GM19023 (cell line): ENCODE data around the gene SERTM1.

ENCODE experiments used
- ATAC-seq: cut with Tn5 transposase; IDR thresholded peaks from one replicate; pipeline ENCODE4 v1.9.1; 2021; ENCODE audit warnings: mild to moderate bottlenecking, moderate library complexity; ENCODE audit not compliant: unreplicated experiment

Gene SERTM1

DNA sequence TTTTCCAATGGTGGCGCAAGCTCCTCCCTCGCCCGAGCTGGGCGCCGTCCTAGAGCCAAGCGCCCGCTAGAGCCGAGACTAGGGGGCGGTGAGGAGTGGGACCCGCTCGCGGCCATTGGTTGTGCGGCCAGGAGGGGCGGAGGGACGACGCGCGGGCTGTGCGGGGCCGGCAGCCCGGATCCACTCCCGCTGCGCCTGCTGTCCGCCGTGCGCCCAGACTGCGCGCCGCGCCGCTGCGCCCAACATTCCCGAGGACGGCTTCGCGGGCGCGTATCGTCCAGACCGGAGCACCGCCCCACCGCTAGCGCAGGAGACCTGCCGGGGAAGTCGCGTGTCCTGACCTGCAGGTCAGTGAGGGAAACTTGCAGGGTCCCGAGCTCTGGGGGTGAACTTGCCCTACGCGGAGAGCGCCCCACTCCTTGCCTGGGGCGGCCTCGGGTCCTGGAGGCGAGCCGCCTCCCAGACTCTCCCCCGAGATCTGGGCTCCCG is at the start of gene SERTM1:
TSS of gene SERTM1 (plus strand) at position 183 of the 489 bp plus-strand sequence. CDS start 21,059 bp downstream, outside the sequence.
- no peak for ATAC-seq

GRCh38 chr13:36628377-36629056 is 45.3 kb upstream of the SERTM1 start:
- ATAC-seq, result no peak

- ATAC-seq, result no peak
These were observed 44.8 kb upstream of the SERTM1 start for GRCh38 chr13:36629057-36629385.

- ATAC-seq, result no peak
These were observed 43.5 kb upstream of the SERTM1 start for GRCh38 chr13:36630181-36630803.

DNA sequence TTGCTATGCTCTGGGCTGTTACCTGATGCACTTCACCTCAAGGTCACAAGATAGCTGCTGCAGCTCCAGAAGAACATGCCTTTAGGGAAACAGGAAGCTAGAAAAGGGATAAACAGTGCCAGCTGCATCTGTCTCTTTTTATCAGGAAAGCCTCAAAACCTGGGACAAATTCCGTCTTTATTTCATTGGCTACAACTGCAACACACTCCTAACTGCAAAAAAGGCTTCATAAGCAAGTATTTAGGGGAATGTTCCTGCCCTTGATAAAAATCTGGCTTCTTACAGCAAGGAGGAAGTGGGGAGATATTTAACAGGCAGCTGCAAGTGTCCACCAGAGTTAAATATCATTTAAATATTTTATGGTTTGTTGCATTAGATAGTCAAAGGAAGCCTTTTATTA is 34.2 kb upstream of the SERTM1 start:
- ATAC-seq, result no peak

- ATAC-seq, result no peak
These were observed 23.2 kb upstream of the SERTM1 start for GRCh38 chr13:36650611-36651010.

GRCh38 chr13:36665630-36666029 is 8.2 kb upstream of the SERTM1 start:
- no peak for ATAC-seq

GRCh38 chr13:36666477-36667229 is 7.2 kb upstream of the SERTM1 start:
- no peak for ATAC-seq

DNA sequence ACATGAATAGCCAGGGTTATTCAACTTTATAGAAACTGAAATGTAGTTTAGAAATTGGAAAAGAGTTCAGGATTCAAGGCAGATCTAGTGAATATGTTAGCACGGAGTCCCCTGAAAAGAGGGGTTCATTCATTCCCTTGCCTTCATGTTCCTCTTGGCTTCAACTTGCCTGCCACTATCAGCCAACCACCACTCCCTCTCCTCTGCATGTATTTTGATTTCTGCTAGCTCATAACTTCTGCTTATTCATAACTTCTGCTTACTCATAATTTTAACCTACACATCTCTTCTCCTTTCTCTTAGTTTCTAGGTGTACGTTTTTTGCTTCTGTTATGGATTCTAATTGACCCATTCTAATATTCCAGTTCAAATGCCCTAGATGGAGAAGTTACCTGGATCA is 5.5 kb upstream of the SERTM1 start:
- no peak for ATAC-seq

DNA sequence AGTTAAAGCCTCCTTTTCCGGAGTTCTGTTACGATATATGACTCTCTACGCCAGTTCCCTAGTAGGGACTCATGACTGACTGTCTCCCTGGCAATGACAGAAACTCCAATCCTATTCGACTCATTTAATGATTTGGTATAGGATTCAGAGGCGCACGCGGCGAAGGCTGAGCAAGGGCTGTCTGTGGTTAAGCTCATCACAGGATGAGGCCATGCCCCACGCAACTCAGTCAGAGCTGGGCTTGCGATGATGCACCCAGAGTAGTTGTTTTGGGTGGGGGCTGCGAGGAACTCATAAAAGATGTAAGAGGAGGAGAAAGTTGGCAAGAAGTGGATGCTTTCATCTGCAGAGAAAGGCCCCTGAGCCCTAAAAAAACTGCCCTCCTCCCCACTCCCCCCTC is 468 bp upstream of the SERTM1 start:
- ATAC-seq, result no peak

- no peak for ATAC-seq
These were observed 755 bp downstream of the SERTM1 start for GRCh38 chr13:36674337-36675212.

- no peak for ATAC-seq
These were observed 1.4 kb downstream of the SERTM1 start for GRCh38 chr13:36675213-36675536.

DNA sequence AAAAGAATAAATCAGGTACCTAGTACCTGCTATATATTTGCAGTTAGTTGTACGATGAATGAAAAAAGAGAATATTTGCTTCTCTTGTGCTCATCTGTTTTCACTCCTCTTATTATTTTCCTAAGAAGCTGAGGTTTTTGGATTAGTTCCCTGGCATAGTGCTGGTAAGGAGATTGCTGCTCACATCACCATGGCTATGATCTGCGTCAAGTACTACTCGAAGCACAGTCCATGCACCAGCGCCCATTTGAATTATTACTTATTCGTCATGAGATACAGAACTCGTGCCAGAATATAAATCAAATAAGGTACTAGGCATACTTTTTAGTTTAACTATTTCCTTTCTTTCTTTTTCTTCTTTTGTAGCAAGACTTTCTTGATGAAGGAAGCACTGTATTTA is 7.1 kb downstream of the SERTM1 start:
- no peak for ATAC-seq

DNA sequence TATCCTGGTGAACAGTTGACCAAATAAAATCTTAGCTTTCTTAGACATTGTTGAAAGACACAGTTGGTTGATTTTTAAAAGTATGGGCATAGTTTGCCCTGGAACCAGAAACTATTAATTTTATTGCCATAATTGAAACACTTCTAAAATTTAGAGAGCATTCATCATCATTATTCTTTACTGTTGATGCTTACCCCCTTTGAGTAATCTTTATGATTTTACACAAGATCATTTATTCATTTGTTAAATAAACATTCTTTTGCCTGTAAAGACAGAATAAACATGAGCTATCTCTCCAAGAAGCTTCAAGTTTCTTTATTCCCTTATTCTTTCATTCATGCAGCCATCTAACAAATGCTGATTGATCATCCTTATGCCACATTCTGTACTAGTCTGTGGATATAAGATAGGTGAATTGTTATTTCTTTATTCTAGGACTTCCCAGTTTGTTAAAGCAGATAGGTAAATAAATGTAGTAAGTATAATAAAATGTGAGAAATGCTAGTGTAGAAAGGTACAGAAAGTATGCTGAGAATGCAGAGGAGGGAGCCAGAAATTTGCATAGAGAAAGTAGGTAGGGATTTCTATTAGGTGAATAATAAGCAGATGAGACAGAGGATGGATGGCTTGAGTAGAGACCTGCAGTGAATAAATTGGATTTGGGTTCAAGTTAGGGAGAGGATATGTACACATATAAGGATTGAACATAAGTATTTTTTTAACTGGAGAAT is 8.2 kb downstream of the SERTM1 start:
- no peak for ATAC-seq

DNA sequence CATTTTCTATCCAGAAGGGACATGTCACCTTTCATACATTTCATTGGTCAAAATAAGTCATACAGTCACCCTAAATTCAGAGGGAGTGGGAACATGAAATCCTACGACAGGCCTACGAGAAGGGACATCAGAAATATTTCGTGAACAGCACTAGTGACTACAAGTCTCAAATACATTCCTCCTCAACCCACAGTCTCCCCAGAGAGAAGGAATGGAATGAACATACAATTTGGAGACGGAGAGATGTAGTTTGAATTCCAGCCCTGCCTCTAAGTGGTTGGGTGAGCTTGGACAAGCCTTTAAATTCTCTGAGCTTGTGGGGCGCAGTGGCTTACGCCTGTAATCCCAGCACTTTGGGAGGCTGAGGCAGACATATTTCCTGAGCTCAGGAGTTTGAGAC is 9.9 kb downstream of the SERTM1 start:
- ATAC-seq, result no peak

- ATAC-seq, result no peak
These were observed 12.1 kb downstream of the SERTM1 start for GRCh38 chr13:36685927-36686326.

- no peak for ATAC-seq
These were observed 22.7 kb downstream of the SERTM1 start for GRCh38 chr13:36696410-36697010.

DNA sequence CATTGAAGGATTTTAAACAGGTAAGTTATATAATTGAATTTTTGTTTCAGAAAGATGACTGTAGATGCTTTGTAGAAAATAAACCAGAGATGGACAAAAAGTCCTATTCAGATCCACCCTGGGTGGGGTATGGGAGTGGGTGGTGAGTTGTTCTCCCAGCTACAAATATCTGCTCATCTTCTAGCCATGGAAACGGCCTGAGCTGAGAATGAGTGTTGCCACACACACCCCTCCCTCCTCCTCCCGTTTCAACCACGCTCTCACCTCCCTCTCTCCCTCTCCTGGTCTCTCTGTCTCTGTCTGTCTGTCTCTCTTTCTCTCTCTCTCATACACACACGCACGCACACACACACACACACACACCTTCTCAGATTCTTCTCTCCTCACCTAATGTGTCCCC is 26.4 kb downstream of the SERTM1 start:
- ATAC-seq, result no peak

DNA sequence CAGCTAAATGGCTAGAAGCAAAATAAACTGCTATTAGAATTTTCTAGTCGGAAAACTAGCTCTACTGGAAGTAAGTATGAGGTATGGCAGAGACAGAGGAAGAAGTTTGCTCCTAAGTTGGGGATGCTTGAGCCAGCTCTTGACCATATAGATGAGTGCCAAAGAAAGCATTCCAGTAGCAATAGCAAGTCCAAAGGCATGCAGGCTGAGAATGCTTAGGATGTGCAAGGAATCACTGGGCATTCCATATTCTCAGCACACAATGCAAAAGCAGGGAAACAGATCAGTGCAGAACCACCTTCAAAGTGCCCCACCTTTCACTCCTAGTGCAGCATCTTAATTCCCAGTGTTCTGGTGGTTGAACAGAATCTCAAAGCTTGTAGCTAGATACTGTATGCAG is 32.9 kb downstream of the SERTM1 start:
- ATAC-seq, result no peak
